Coronary artery (tissue), 2 donors: ENCODE data around the gene TRAF3IP3.
"Not testable (repeated sequence)": the region's sequence is repeated elsewhere in the genome, so short reads cannot be mapped to it uniquely, and the experiment has no call there.

Experiments
- DNase-seq: peaks from one replicate; pipeline ENCODE4 v3.0.0-alpha.2; 2017; ENCODE audit warnings: low spot score
- H3K27ac ChIP-seq, 2 donors: fragments of 200-600 bp; sonication (generic); one replicate each; pipeline ENCODE4 v1.5.1; 2016 to 2019
- H3K4me3 ChIP-seq: fragments of 200-600 bp; sonication (generic); 2 replicates; pipeline ENCODE4 v1.5.1; 2016; ENCODE audit warnings: mild to moderate bottlenecking, moderate library complexity
- CTCF ChIP-seq: fragments of 200-600 bp; sonication (generic); IDR thresholded peaks from one replicate; pipeline ENCODE4 v1.5.1; 2019; ENCODE audit warnings: antibody characterized with exemption

Gene TRAF3IP3

GRCh38 chr1:209789245-209789644, 33.4 kb downstream of the TRAF3IP3 start:
- Histone ChIP-seq H3K4me3 (no peak overlapping the region), H3K27ac (no peak overlapping the region)
- TF ChIP-seq CTCF: no peak
- no peak for DNase-seq

GRCh38 chr1:209790286-209791193, 34.7 kb downstream of the TRAF3IP3 start:
- no peak for TF ChIP-seq CTCF
- no peak for DNase-seq
- Histone ChIP-seq H3K27ac (no peak overlapping the region), H3K4me3 (no peak overlapping the region)

- H3K4me3 ChIP-seq: no peak overlapping the region
- H3K27ac ChIP-seq: no peak overlapping the region
- no peak for TF ChIP-seq CTCF
- no peak for DNase-seq
These were observed 36.1 kb downstream of the TRAF3IP3 start for GRCh38 chr1:209791920-209792319.

GRCh38 chr1:209793711-209794110, 37.9 kb downstream of the TRAF3IP3 start:
- H3K4me3 ChIP-seq: not testable (repeated sequence)

GRCh38 chr1:209797978-209798639, 42.3 kb downstream of the TRAF3IP3 start:
- H3K4me3 ChIP-seq: no peak overlapping the region
- DNase-seq: no peak
- TF ChIP-seq CTCF: no peak
- H3K27ac ChIP-seq: no peak overlapping the region

More at GRCh38 chr1:209793711-209794110, 37.9 kb downstream of the TRAF3IP3 start:
- not testable (repeated sequence) for DNase-seq, H3K27ac ChIP-seq

- Histone ChIP-seq H3K27ac (peak overlapping the region in 1 of 2 donors; percentile 8), H3K4me3 (no peak overlapping the region)
- no peak for DNase-seq
- no peak for TF ChIP-seq CTCF
These were observed 45.4 kb downstream of the TRAF3IP3 start for GRCh38 chr1:209800984-209801834.
